ENCODE measurements around the gene SLC31A2.
"Not testable (repeated sequence)": the region's sequence is repeated elsewhere in the genome, so short reads cannot be mapped to it uniquely, and the experiment has no call there.

Gene SLC31A2, protein sequence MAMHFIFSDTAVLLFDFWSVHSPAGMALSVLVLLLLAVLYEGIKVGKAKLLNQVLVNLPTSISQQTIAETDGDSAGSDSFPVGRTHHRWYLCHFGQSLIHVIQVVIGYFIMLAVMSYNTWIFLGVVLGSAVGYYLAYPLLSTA

DNA sequence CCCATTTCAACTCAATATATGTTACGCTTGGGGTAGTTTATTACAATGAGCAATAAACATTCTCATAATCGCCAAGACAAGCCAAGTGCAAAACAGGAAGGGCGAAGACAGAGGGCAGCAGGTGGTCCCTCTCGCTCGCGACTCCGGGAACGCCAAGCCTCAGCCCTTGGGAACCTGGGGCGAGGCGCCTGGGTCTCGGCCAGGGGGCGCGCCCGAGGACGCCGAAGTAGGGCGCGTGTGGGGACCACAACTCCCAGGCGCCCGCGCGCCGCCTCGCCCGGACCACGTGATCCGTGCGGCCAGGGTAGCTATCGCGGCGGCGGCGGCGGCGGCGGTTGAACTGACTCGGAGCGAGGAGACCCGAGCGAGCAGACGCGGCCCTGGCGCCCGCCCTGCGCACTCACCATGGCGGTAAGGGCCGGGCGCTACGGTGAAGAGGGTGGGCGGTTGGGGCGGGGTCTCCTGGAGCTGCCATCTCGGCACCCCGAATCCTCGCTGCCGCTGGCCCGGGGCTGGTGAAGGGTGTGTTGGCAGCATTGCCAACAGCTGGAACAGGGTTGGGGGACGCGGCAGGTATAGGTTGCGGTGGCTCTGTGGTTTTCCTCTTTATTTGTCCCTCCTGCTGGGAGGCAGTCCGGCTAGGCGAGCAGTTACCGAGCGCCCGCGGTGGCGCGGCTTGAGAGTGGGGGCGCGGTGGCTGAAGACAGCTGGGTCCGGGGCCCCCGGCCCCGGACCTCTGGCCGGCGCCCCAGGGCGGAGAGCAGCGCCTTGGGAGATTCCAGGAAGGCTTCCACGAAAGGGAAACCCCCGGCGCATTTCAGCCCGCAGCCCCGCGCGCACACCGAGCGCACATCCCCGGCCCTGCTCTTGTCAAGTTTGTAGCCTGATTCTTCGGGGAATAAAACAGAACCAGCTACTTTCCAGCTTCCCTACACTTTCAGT is at the start of gene SLC31A2:
TSS of gene SLC31A2 (plus strand) at position 338 of the 942 bp plus-strand sequence. CDS start at position 406, 68 bp downstream.
- peak; percentile 77 to 78 for DNase-seq

- DNase-seq = not testable (repeated sequence)
Observed at GRCh38 chr9:113105345-113105744, 45.5 kb upstream of the SLC31A2 start.

- DNase-seq = peak in 1 of 2 experiments; percentile 2
Observed at GRCh38 chr9:113111065-113111951, 39.5 kb upstream of the SLC31A2 start.

DNA sequence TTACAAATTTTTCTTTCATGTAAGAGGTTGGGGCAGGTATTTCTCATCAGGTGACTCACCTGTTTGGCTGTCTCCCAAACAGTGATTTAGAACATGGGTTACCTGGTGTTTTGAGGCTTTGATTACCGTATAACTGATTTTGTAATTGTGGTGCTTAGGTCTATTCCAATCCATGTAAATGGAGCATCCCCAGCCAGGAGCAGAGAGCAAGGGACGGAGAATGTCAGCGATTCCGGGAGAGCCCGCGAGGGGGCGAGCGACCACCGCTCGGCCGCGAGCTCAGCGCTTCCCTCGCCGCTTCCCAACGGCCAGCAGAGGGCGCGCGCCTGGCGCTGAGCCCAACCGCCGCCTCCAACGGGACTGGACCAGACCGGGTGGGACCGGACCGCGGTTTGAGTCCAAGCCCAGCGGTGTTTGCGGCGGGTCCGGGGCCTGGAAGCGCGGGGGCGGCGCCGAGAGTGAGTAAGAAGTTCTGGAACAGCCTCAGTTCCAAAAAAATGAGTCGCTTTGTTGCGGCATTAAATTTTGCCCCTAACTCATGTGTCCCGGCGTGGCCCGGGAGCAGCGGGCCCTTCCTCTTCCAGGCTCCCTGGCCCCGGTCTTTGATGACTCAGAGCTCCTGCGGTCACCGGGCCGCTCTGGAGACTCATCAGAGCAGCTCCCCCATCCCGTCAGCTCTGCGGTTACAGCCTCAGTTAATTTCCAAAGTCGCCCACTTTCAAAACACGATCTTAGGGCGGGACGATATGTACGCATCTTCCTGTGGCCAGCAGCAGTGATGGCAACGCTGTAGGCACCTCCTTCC is 37.9 kb upstream of the SLC31A2 start:
- DNase-seq = not testable (repeated sequence)

DNA sequence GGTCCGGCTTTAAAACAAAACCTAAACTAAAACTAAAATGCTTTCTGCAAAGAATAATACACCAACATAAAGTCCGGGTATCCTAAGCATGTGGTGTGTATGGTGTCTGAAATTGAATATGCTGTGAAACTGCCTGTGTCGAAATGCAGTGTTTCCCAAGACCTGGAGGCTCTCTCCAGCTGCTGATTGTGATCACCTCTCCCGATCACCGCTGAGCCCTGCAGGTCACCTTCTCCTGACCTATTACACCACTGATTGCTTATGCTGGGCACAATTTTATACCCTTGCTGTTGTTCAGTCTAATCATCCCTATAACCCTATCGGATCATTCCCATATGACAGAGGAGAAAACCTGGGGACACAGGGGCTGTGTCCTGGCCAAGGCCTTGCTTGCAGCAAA is 32.0 kb upstream of the SLC31A2 start:
- not testable (repeated sequence) for DNase-seq

DNA sequence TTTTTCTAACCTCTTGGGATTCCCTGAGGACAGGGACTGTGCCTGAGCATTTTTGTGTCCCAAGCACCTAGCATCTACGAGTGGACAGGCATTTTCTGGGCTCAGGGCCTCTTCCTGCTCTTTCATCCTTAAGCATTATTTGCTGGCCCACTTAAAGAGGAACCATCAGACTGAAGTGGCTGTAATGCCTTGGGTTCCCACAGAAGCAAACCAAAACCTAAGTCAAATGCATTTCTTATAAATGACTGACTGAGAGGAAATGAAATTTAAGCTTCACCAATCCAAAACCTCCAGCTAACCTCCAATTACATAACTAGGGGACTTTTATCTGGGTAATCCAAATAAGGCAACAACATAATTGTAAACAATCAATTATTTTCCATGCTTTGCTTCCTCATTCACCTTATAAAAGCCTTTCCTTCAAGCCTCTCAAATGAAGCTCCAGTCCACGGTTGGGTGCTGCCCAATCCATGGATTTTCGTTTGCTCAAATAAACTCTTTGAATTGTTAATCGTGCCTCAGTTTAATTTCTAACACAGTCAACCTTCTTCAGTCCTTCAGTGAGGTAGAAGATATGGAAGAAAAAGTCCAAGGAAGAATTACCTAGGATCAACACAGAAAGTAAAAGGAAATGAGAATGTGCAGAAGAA is 25.3 kb upstream of the SLC31A2 start:
- no peak for DNase-seq

DNA sequence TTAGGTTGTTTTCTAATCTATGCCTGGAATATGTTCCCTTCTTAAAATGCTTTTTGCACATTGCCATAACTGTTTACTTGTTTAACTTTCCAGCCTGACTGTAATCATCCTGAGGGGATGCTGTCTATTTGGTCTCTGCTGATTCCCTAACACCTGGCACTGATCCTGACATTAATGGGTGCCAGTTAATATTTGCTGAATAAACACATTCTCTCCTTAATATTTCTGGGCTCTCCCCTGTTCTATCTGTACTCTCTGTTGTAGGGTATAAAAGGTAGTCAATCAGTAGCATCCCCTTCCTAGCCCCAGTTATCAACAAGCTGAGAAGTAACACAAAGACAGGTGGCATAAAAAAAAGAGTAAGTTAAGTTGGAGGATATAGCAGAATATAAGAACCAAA is 21.3 kb upstream of the SLC31A2 start:
- no peak for DNase-seq

DNA sequence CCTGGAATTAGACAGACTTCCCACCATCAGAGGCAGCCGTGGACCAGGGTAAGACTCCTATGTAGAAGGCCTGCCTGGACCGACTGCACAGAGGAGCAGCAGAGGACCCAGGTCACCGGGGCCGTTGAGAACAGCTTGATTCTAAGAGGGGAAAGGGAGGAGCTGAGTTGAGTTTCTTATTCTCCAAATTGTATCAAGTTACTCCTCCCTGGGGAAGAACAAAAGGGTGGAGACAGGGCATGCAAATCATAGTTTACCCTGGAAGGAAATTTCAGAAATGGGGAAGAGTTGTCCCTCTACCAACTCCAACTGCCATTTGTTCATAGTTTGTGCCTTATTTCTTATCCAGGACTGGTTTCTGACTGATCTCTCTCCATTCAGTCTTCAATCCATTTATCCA is 20.9 kb upstream of the SLC31A2 start:
- DNase-seq = no peak

GRCh38 chr9:113131689-113132151 is 19.1 kb upstream of the SLC31A2 start:
- DNase-seq = peak; percentile 63 to 65

GRCh38 chr9:113137196-113138168 is 13.3 kb upstream of the SLC31A2 start:
- DNase-seq = no peak

GRCh38 chr9:113138760-113139159 is 12.0 kb upstream of the SLC31A2 start:
- no peak for DNase-seq

DNA sequence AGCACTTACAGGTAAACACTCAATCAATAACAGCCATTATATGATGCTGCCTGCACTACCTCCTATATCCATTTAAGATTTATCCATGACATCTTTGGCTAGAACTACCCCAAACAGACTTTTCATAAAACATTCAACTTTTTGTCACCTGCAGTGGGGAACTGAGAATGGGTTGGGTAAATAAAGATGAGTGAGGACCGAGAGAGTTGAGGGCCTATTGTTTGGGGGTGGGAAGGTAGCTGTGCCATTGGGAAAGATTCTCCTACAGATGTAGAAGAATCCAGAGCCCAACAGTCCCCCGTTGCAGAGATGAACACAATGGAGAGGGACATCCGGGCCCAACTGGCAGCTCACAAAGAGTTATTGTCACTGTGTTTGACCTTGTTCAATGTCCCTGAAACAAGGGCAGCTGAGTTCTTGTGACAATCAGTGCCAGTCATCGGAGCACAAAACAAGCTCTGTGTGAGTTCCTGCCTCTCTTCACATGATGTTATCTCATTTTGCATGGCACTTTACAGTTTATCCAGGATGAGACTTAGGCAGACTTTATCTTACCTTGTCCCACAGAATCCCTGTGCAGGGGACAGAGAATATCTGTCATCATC is 11.5 kb upstream of the SLC31A2 start:
- DNase-seq = no peak

DNA sequence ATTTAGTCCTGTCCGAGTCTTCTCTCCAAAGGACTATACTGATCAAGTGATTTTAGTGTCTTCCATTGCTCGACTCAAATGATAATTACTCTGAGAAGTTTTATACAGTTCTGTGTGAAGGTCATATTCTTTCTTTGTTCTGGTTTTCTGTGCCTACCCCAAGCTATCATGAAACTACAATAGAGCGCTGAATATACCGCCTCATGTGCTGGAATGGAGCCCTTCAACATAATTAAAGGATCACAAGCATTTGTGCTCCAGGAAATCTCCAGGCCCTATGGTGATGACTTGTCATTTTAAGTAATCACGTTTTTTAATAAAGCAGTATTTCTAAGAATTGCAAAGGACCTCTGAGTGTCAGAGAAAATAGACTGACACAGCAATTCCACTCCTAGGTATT is 10.9 kb upstream of the SLC31A2 start:
- DNase-seq = no peak

DNA sequence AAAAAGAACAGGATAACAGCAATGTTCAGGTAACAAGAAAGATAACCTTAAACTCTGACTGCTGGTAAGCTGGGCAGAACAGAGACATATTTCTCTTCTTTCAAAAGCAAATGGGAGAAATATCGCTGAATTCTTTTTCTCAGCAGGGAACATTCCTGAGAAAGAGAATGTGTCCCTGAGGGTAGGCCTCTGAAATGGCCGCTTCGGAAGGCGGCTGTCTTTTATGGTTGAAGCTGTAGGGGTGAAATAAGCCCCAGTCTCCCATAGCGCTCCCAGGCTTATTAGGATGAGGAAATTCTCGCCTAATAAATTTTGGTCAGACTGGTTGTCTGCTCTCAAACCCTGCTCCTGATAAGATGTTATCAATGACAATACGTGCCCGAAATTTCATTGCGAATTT is 9.9 kb upstream of the SLC31A2 start:
- not testable (repeated sequence) for DNase-seq

DNA sequence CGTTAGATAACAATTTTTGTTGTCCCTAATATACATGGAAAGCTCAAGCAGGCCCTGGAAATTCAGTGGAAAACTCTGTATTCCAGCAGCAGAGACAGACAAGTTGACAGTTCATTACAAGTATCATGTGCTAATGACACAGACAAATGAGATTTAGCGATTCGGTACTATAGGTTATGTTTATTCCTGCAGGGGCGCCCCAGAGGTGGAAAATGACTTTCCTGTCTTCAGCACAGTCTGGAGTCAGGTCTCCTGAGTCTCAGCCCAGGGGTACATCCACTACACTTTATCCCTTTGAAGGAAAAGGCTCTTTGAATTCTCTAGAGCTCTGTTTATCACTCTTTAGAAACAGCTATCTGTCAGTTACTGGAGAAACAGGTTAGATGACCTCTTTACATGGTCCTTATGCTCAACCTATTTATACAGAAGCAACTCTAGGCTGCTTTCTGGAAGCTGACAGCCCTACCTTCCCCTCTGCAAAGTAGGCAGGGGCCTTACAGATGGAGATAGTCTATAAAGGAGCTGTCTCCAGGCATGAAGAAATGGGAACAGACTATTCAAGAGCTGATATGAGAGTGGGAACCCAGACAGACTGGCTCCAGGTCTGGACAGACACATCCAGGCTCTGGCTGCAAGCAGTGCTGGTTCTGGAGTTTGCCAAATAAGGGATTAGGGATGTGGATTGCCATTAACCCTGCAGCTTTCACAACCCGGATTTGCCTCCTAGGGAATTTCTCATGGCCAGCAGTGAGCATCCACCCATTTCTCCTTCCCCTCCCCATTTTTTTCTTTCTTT is 7.2 kb upstream of the SLC31A2 start:
- DNase-seq = no peak

GRCh38 chr9:113148372-113148705 is 2.5 kb upstream of the SLC31A2 start:
- DNase-seq = no peak

- no peak for DNase-seq
Observed at GRCh38 chr9:113148781-113149510, 1.9 kb upstream of the SLC31A2 start.

- not testable (repeated sequence) for DNase-seq
Observed at GRCh38 chr9:113149561-113149960, 1.2 kb upstream of the SLC31A2 start.
